Immature natural killer cell (primary cell): ENCODE data around the gene ZFP91. TPM values are rescaled to one million over a fixed set of nuclear protein-coding genes. Genes with fewer than 3 reads are reported as not detected.

Source experiments
- DNase-seq, 3 donors: peaks; one replicate each; pipeline ENCODE4 v3.0.0; 2022; ENCODE audit warnings: mixed read lengths in 1 of 3
- H3K27ac Mint-ChIP-seq, 6 donors: one replicate each; pipeline ENCODE4 v1.8.0; 2020; ENCODE audit warnings: mixed read lengths in 6 of 6, mild to moderate bottlenecking in 5 of 6, inconsistent platforms in 4 of 6, moderate library complexity in 3 of 6
- H3K27me3 Mint-ChIP-seq, 3 donors: one replicate each; pipeline ENCODE4 v1.8.0; 2020 to 2021; ENCODE audit warnings: low read depth in 3 of 3, mild to moderate bottlenecking in 3 of 3, mixed read lengths in 3 of 3, moderate library complexity in 3 of 3, inconsistent platforms in 1 of 3
- H3K36me3 Mint-ChIP-seq, 3 donors: one replicate each; pipeline ENCODE4 v1.8.0; 2020; ENCODE audit warnings: mixed read lengths in 3 of 3, inconsistent platforms in 2 of 3, mild to moderate bottlenecking in 2 of 3
- H3K4me1 Mint-ChIP-seq, 2 donors: one replicate each; pipeline ENCODE4 v1.8.0; 2020; ENCODE audit warnings: inconsistent platforms in 2 of 2, mild to moderate bottlenecking in 2 of 2, mixed read lengths in 2 of 2, moderate library complexity in 1 of 2
- H3K4me3 Mint-ChIP-seq, 5 donors: one replicate each; pipeline ENCODE4 v1.8.0; 2020; ENCODE audit warnings: mild to moderate bottlenecking in 5 of 5, mixed read lengths in 5 of 5, inconsistent platforms in 3 of 5, moderate library complexity in 3 of 5
- H3K9me3 Mint-ChIP-seq, 6 donors: one replicate each; pipeline ENCODE4 v1.8.0; 2020; ENCODE audit warnings: mild to moderate bottlenecking in 6 of 6, mixed read lengths in 6 of 6, inconsistent platforms in 4 of 6, moderate library complexity in 3 of 6
- polyA plus RNA-seq, 3 donors: library from polyadenylated mRNA; unstranded; fragments of 300-500 nt; fragmentation: Illumina TruSeq; gene quantifications; one replicate each; pipeline ENCODE4 v1.2.3, GENCODE V29; 2021

The ZFP91 gene
- polyA plus RNA-seq, 3 donors from 2014 or later = 6.6 to 15.4 (median 10.8) TPM

DNA sequence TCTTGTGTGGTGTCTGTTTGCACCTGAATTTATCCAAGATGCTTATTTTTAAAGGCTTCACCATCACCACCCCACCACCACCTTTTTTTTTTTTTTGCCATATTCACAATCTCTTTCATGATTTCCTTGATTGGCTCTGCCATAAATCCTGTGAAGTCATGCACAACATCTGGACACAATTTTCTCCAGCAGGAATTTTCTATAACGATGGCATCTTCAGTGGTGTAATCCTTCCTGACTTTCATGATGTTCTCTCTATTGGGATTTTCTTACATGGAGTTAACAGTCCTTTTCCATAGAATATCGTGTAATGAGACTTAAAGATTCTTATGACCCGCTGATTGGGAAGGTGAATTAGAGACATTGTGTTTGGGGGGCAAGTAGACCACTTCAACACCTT lies 17.8 kb downstream of the ZFP91 start:
- DNase-seq = no peak
- Mint-ChIP-seq H3K4me3 (no peak overlapping the region), H3K4me1 (peaks cover 62 to 88% of the 10 kb centered on the region in 2 donors), H3K27ac (peak overlapping the region in 3 of 6 donors; percentile 1 to 57 (median 26)), H3K36me3 (peaks cover 0 to 5% (median 0%) of the 10 kb centered on the region in 3 donors), H3K9me3 (no peaks in the 10 kb centered on the region), H3K27me3 (no peaks in the 10 kb centered on the region)

GRCh38 chr11:58597486-58598144 lies 18.8 kb downstream of the ZFP91 start:
- Mint-ChIP-seq H3K9me3 (no peaks in the 10 kb centered on the region), H3K27me3 (no peaks in the 10 kb centered on the region), H3K36me3 (peaks cover 0 to 1% (median 0%) of the 10 kb centered on the region in 3 donors), H3K27ac (peak overlapping the region in 3 of 6 donors; percentile 1 to 23 (median 14)), H3K4me1 (peaks cover 64 to 91% of the 10 kb centered on the region in 2 donors), H3K4me3 (no peak overlapping the region)
- no peak for DNase-seq

DNA sequence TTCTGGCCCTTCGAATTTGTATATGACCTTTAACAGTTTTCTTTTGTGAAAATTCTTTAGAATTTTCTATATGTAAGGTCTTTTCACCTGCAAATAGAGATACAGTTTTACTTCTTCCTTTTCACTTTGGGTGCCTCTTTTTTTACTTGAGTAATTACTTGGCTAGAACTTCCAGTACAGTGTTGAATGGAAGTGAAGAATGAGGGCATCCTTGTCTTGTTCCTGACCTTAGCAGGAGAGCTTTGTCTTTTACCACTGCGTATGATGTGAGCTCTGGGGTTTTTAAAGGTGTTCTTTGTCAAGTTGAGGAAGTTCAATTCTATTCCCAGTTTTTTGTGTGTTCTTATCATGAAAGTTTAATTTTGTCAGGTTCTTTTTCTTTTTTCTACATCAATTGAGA lies 21.6 kb downstream of the ZFP91 start:
- no peaks in the 10 kb centered on the region for H3K27me3 Mint-ChIP-seq
- H3K9me3 Mint-ChIP-seq = no peaks in the 10 kb centered on the region
- H3K4me3 Mint-ChIP-seq = no peak overlapping the region
- H3K27ac Mint-ChIP-seq = no peak overlapping the region
- DNase-seq = no peak
- peaks cover 82 to 94% of the 10 kb centered on the region in 2 donors for H3K4me1 Mint-ChIP-seq
- H3K36me3 Mint-ChIP-seq = peaks cover 0 to 3% (median 0%) of the 10 kb centered on the region in 3 donors

GRCh38 chr11:58606930-58607714 lies 28.3 kb downstream of the ZFP91 start:
- Mint-ChIP-seq H3K4me1 (peaks cover 49 to 58% of the 10 kb centered on the region in 2 donors), H3K9me3 (no peaks in the 10 kb centered on the region), H3K27ac (peak overlapping the region in 2 of 6 donors; percentile 21 to 69), H3K36me3 (peaks cover 8 to 23% (median 8%) of the 10 kb centered on the region in 3 donors), H3K27me3 (no peaks in the 10 kb centered on the region), H3K4me3 (no peak overlapping the region)
- no peak for DNase-seq

GRCh38 chr11:58608331-58608730 lies 29.5 kb downstream of the ZFP91 start:
- no peak for DNase-seq
- no peaks in the 10 kb centered on the region for H3K9me3 Mint-ChIP-seq
- H3K4me1 Mint-ChIP-seq = peaks cover 39 to 48% of the 10 kb centered on the region in 2 donors
- H3K27ac Mint-ChIP-seq = no peak overlapping the region
- H3K4me3 Mint-ChIP-seq = no peak overlapping the region
- H3K36me3 Mint-ChIP-seq = peaks cover 10 to 34% (median 15%) of the 10 kb centered on the region in 3 donors
- H3K27me3 Mint-ChIP-seq = no peaks in the 10 kb centered on the region

DNA sequence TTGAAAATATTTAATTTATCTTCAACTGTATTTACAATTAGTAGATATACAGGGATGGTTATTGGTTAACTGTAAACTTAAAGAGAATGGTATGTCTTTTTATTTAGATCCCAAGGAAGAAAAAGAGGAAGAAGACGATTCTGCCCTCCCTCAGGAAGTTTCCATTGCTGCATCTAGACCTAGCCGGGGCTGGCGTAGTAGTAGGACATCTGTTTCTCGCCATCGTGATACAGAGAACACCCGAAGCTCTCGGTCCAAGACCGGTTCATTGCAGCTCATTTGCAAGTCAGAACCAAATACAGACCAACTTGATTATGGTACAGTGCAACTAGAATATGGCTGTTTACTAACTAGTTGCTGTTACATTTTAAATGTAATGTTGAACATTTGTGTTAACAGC lies 30.9 kb downstream of the ZFP91 start:
- Mint-ChIP-seq H3K36me3 (peaks cover 18 to 40% (median 24%) of the 10 kb centered on the region in 3 donors), H3K4me1 (peaks cover 26 to 36% of the 10 kb centered on the region in 2 donors), H3K27me3 (no peaks in the 10 kb centered on the region), H3K9me3 (no peaks in the 10 kb centered on the region), H3K4me3 (no peak overlapping the region), H3K27ac (no peak overlapping the region)
- DNase-seq = no peak

GRCh38 chr11:58613228-58613627 lies 34.4 kb downstream of the ZFP91 start:
- Mint-ChIP-seq H3K9me3 (no peaks in the 10 kb centered on the region), H3K27ac (no peak overlapping the region), H3K4me1 (peaks cover 4 to 14% of the 10 kb centered on the region in 2 donors), H3K27me3 (no peaks in the 10 kb centered on the region), H3K4me3 (no peak overlapping the region), H3K36me3 (peaks cover 27 to 69% (median 37%) of the 10 kb centered on the region in 3 donors)
- DNase-seq = no peak

DNA sequence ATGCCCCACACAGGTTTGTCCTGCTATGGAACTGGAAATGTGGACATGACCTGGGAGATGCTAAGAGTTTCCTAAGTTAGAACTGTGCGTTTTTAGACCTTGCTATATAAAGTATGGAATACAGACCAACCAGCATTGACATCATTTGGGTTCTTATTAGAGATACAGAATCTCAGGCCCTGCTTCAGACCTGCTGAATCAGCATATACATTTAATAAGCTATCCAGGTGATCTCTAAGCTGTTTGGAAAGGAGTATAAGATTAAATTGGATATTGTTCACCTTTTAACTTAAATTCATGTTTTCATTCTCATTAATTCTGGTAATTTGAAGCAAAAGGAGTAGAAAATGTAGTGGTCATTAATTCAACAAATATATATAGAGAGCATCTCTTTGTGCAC lies 36.7 kb downstream of the ZFP91 start:
- peaks cover 31 to 81% (median 49%) of the 10 kb centered on the region in 3 donors for H3K36me3 Mint-ChIP-seq
- peaks cover 0 to 2% (median 0%) of the 10 kb centered on the region in 3 donors for H3K27me3 Mint-ChIP-seq
- H3K4me1 Mint-ChIP-seq = peaks cover 0 to 5% of the 10 kb centered on the region in 2 donors
- H3K9me3 Mint-ChIP-seq = no peaks in the 10 kb centered on the region
- peak overlapping the region in 2 of 6 donors; percentile 58 to 68 for H3K27ac Mint-ChIP-seq
- DNase-seq = no peak
- H3K4me3 Mint-ChIP-seq = no peak overlapping the region

- peaks cover 0 to 2% (median 0%) of the 10 kb centered on the region in 3 donors for H3K27me3 Mint-ChIP-seq
- H3K36me3 Mint-ChIP-seq = peaks cover 27 to 74% (median 45%) of the 10 kb centered on the region in 3 donors
Observed at GRCh38 chr11:58616594-58616993, 37.7 kb downstream of the ZFP91 start.

DNA sequence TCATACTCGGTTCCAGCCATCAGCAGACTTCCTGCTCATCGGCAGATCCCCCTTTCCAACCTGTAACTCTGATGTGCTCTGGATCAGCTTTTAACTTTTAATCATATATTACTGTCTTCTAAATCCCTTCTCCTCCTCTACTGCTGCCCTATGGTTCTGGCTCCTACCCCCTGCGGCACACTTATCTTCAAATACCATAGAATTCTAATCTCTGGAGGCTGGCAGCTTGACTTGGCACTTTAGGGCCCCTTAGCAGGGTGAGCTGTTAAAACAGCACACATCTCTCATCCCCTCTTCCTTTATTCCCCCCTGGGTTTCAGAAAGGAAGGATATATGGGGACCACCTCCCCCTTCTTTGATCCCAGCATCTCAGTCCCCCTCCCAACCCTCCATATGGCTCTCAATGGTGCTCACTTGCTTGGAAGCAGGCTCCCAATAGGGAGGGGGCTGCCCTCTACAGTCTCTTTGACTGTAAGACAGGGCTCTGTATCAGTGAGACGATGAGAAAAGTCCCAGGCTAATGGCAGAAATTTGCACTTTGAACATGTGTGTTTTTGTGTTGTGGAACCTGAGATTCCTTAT lies 39.2 kb downstream of the ZFP91 start:
- H3K9me3 Mint-ChIP-seq = no peaks in the 10 kb centered on the region
- peaks cover 21 to 65% (median 38%) of the 10 kb centered on the region in 3 donors for H3K36me3 Mint-ChIP-seq
- H3K4me1 Mint-ChIP-seq = peaks cover 0 to 5% of the 10 kb centered on the region in 2 donors
- no peak overlapping the region for H3K4me3 Mint-ChIP-seq
- peak overlapping the region in 4 of 6 donors; percentile 19 to 80 (median 28) for H3K27ac Mint-ChIP-seq
- peaks cover 0 to 2% (median 0%) of the 10 kb centered on the region in 3 donors for H3K27me3 Mint-ChIP-seq
- no peak for DNase-seq

More at GRCh38 chr11:58616594-58616993, 37.7 kb downstream of the ZFP91 start:
- Mint-ChIP-seq H3K27ac (peak overlapping the region in 2 of 6 donors; percentile 13 to 14), H3K4me3 (no peak overlapping the region), H3K4me1 (peaks cover 0 to 5% of the 10 kb centered on the region in 2 donors), H3K9me3 (no peaks in the 10 kb centered on the region)
- DNase-seq = no peak

- H3K27ac Mint-ChIP-seq = no peak overlapping the region
- DNase-seq = no peak
- peaks cover 17 to 55% (median 29%) of the 10 kb centered on the region in 3 donors for H3K36me3 Mint-ChIP-seq
- no peaks in the 10 kb centered on the region for H3K4me1 Mint-ChIP-seq
- no peak overlapping the region for H3K4me3 Mint-ChIP-seq
- H3K27me3 Mint-ChIP-seq = peaks cover 0 to 2% (median 0%) of the 10 kb centered on the region in 3 donors
- H3K9me3 Mint-ChIP-seq = no peaks in the 10 kb centered on the region
Observed at GRCh38 chr11:58621586-58622262, 42.9 kb downstream of the ZFP91 start.

DNA sequence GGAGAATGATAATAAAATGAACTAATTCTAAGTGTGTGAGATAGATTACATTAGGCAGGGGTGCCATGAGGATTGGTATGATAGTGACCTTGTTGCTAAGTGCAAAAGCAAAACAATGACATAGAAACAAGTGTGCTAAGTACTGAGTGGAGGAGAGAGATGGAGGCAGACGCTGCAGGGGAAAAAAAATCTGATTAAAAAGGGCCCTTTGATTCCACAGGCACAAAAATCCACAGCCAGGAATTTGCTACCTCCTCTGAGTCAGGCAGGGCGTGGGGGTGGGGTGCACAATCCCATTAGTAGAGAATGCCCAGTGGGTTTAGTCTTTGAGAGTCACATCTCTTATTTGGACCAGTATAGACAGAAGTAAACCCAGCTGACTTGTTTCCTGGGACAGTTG lies 43.5 kb downstream of the ZFP91 start, which contains the start of gene CNTF:
Gene CNTF, plus strand, starts transcription at position 322 of the 400 bp plus-strand sequence. CDS start 88 bp downstream, outside the sequence.
- Mint-ChIP-seq H3K36me3 (peaks cover 20 to 51% (median 25%) of the 10 kb centered on the region in 3 donors), H3K9me3 (no peaks in the 10 kb centered on the region), H3K4me3 (no peak within 1 kb of the TSS), H3K4me1 (no peaks in the 10 kb centered on the region), H3K27me3 (peaks cover 0 to 2% (median 0%) of the 10 kb centered on the region in 3 donors), H3K27ac (peak within 1 kb of the TSS in 1 of 6 donors; percentile 63)
- no peak for DNase-seq

- Mint-ChIP-seq H3K27me3 (peaks cover 0 to 4% (median 0%) of the 10 kb centered on the region in 3 donors), H3K36me3 (peaks cover 9 to 25% (median 12%) of the 10 kb centered on the region in 3 donors), H3K4me3 (no peak overlapping the region), H3K9me3 (no peaks in the 10 kb centered on the region), H3K27ac (no peak overlapping the region), H3K4me1 (no peaks in the 10 kb centered on the region)
- DNase-seq = no peak
Observed at GRCh38 chr11:58625086-58625485, 46.2 kb downstream of the ZFP91 start.
